Pancreas (tissue), 10 donors: ENCODE data around the gene LMF1. TPM values are rescaled to one million over a fixed set of nuclear protein-coding genes. Genes with fewer than 3 reads are reported as not detected.

Source experiments
- ATAC-seq, 4 donors: fragments of 200-7000 bp; cut with Tn5 transposase; one replicate each; pipeline versions ENCODE4 v1.8.0 to v1.9.1; 2020; ENCODE audit warnings: mild to moderate bottlenecking in 4 of 4, moderate library complexity in 4 of 4
- DNase-seq, 6 donors: peaks; one replicate each; pipeline ENCODE4 v3.0.0-alpha.2; 2020
- FAIRE-seq: peaks from 2 replicates; lab custom pipeline; 2012; peaks lifted over from hg19 to GRCh38; lab: Jason Lieb, UNC
- H3K27ac ChIP-seq, 4 donors: fragments of 200-600 bp; sonication (generic); 1 replicate in 3 of 4; 2 replicates in 1 of 4; pipeline versions ENCODE4 v1.5.0 to v1.8.0; 2020
- H3K27me3 ChIP-seq, 4 donors: fragments of 200-600 bp; one replicate each; pipeline ENCODE4 v1.8.0; 2021
- H3K36me3 ChIP-seq, 3 donors: fragments of 200-600 bp; sonication (generic) in 1 of 3; one replicate each; pipeline versions ENCODE4 v1.5.0 to v1.8.0; 2020 to 2021
- H3K4me1 ChIP-seq, 3 donors: fragments of 200-600 bp; one replicate each; pipeline ENCODE4 v1.8.0; 2021
- H3K4me3 ChIP-seq, 4 donors: fragments of 200-600 bp; sonication (generic) in 2 of 4; one replicate each; pipeline versions ENCODE4 v1.5.0 to v1.8.0; 2020 to 2021
- H3K9me3 ChIP-seq, 4 donors: fragments of 200-600 bp; one replicate each; pipeline ENCODE4 v1.8.0; 2021
- WGBS, 2 donors: extraction: QIAGEN DNeasy Blood & Tissue Kit; methylation state at CpG; one replicate each; pipeline ENCODE4 v1.1.7; 2013; 5-methylcytosine and 5-hydroxymethylcytosine counted together
- intact Hi-C, 3 donors: fragments of 100-400 bp; cut with DNase I; formaldehyde crosslinking; loops; one replicate each; pipeline versions ENCODE4 v1.11.1 to v1.14.2; 2022
- polyA plus RNA-seq, 2 donors: library from polyadenylated mRNA; stranded (reverse); fragments of 200-250 nt; gene quantifications; one replicate each; pipeline ENCODE4 v1.2.3, GENCODE V29; 2013
- total RNA-seq, 6 donors: library from RNA; stranded (reverse); fragmentation: NEBNext Ultra II Directional in 4 of 6; extraction: Animal tissue kit (Norgen Biotek cat#: 25700) in 4 of 6; gene quantifications; one replicate each; pipeline versions ENCODE4 v1.2.1 to v1.2.4, GENCODE V29; 2021 to 2023
- TF ChIP-seq, protein P1 (sequence below), 4 donors: fragments of 200-600 bp; sonication (generic) in 3 of 4; IDR thresholded peaks; one replicate each; pipeline versions ENCODE4 v1.5.0 to v1.8.0; 2021; ENCODE audit warnings: antibody characterized with exemption in 4 of 4
- donor health status: healthy with polysubstance abuse.
- donor health status: DM: no; HTN: no; CAD: no; lungs with moderate emphysema.
- donor health status: DM: no; HTN: no; CAD: no.
- donor health status: control.
- donor health status: control.
- donor health status: Bipolar disorder and iron deficiency.
- donor health status: DM: yes; HTN: yes; CAD: no.
- donor health status: DM: no; HTN: no; CAD: no.
- donor health status: DM: no; HTN: no; CAD: no.
- donor health status: DM: yes; HTN: yes; CAD: no.

The LMF1 gene
- total and polyA plus RNA-seq, 8 donors, result 9.3 to 64.6 (median 15.7) TPM

DNA sequence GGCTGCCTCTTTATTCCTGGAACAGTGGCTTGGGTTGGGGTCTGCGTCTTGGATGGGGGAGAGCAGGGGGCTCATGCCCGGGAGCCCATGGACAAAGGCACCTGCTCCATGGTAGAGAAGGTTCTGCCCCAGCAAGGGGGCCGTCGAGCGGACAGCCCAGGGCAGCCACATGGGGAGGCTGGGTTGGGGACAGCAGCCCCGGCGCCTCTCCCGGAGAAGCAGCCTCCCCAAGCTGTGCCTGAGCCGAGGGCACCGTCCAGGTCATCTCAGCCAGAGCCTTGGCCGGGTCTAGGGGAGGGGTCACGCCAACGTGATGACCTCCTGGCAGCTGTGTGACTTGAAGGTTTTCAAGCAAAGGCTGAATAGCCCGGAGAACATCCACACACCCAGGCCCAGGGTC lies 137.4 kb downstream of the LMF1 start:
- WGBS, 2 donors, result 73 to 79% methylated on average over 14 of the region's 14 CpGs
- Histone ChIP-seq H3K9me3 (no peaks in the 10 kb centered on the region), H3K36me3 (no peaks in the 10 kb centered on the region), H3K4me1 (no peaks in the 10 kb centered on the region), H3K4me3 (no peak overlapping the region), H3K27ac (no peak overlapping the region), H3K27me3 (no peaks in the 10 kb centered on the region)
- TF ChIP-seq, protein P1, sequence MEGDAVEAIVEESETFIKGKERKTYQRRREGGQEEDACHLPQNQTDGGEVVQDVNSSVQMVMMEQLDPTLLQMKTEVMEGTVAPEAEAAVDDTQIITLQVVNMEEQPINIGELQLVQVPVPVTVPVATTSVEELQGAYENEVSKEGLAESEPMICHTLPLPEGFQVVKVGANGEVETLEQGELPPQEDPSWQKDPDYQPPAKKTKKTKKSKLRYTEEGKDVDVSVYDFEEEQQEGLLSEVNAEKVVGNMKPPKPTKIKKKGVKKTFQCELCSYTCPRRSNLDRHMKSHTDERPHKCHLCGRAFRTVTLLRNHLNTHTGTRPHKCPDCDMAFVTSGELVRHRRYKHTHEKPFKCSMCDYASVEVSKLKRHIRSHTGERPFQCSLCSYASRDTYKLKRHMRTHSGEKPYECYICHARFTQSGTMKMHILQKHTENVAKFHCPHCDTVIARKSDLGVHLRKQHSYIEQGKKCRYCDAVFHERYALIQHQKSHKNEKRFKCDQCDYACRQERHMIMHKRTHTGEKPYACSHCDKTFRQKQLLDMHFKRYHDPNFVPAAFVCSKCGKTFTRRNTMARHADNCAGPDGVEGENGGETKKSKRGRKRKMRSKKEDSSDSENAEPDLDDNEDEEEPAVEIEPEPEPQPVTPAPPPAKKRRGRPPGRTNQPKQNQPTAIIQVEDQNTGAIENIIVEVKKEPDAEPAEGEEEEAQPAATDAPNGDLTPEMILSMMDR (IDR thresholded peaks at IDR 0.05), result no peak
- intact Hi-C loops, result no loop called here
- ATAC-seq (no peak), FAIRE-seq (no peak), DNase-seq (no peak)

DNA sequence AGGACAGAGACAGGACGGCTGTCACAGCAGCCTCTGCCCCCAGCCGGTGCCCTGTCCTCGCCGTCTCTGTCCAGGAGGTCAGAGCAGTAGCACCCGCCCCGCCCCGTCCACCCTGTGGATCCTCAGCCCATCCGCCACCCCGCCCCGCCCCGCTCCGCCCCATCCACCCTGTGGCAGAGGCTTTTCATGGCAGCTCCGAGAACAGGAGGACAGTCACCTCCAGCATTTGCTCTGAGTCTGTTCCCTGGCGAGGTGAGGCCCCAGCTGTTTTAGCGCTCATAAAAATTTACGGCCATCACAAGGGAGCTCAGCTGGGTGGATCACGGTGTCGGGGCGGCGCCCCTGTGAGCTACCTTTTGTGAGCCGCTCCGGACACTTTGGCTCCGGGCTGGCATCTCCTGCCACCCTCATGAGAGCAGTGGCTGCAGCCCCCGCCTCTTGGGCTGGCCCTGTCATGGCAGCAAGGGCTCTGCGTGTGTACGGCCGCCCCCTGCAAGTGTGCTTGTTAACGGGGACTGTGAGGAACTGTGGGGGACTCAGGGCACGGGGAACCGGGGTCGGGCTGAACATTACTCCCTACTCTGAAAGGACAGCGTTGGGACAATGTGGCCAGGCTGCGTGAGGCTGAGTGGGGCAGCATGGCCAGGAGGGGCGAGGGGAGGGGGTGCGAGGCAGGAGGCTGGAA lies 138.0 kb downstream of the LMF1 start:
- ATAC-seq (no peak), DNase-seq (no peak)

DNA sequence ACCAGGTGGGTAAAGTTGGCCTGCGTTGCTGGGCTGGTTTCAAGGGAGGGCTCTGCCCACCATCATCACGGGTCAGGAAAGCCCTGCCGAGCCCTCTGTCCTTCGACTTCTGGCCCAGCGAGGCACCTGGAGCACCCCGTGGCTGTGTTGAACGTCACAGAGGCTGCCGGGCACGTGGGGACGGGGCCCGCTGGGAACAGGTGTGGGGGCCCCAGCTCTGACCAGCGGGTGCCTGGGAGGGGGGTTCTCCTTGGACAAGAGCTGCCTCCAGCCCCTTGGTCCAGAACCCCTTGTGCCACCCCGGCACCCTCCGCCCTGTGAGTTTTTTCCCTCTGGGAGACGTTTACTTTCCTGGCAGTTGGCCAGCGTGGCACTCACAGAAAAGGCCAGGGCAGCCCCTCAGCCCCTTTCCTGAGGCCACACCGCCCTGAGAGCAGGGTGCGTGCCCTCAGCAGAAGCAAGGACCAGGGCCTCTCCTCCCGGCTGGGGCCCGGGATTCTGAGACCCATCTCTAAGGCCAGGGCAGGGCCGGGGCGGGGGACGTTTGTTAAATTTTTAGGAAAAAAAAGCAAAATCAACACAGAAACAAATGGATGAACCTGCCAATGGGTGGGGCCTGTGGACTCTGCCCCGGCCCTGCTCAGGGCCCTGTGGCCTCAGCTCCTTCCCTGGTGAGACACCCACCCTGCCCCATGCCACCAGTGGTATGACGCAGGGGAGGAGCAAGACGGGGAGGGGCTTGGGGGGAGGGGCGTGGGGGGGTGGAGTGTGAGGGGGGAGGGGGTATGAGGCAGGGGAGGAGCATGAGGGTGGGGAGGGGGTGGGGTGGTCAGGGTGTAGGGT lies 139.0 kb downstream of the LMF1 start:
- 47 to 51% methylated on average over 21 to 27 of the region's 27 CpGs for WGBS, 2 donors
- intact Hi-C loops, result no loop called here
- Histone ChIP-seq H3K27me3 (no peaks in the 10 kb centered on the region), H3K4me3 (no peak overlapping the region), H3K9me3 (no peaks in the 10 kb centered on the region), H3K36me3 (no peaks in the 10 kb centered on the region), H3K4me1 (no peaks in the 10 kb centered on the region), H3K27ac (no peak overlapping the region)
- TF ChIP-seq, protein P1 (IDR thresholded peaks at IDR 0.05), result no peak
- no peak for FAIRE-seq
- no peak for ATAC-seq
- peak in 1 of 6 donors; percentile 62 for DNase-seq

More for the DNA sequence above, 138.0 kb downstream of the LMF1 start:
- intact Hi-C loops, result no loop called here
- Histone ChIP-seq H3K4me1 (no peaks in the 10 kb centered on the region), H3K36me3 (no peaks in the 10 kb centered on the region), H3K4me3 (no peak overlapping the region), H3K27me3 (no peaks in the 10 kb centered on the region), H3K9me3 (no peaks in the 10 kb centered on the region), H3K27ac (no peak overlapping the region)
- TF ChIP-seq, protein P1 (IDR thresholded peaks at IDR 0.05), result no peak
- WGBS, 2 donors, result 74 to 80% methylated on average over 32 to 35 of the region's 35 CpGs
- FAIRE-seq, result no peak

DNA sequence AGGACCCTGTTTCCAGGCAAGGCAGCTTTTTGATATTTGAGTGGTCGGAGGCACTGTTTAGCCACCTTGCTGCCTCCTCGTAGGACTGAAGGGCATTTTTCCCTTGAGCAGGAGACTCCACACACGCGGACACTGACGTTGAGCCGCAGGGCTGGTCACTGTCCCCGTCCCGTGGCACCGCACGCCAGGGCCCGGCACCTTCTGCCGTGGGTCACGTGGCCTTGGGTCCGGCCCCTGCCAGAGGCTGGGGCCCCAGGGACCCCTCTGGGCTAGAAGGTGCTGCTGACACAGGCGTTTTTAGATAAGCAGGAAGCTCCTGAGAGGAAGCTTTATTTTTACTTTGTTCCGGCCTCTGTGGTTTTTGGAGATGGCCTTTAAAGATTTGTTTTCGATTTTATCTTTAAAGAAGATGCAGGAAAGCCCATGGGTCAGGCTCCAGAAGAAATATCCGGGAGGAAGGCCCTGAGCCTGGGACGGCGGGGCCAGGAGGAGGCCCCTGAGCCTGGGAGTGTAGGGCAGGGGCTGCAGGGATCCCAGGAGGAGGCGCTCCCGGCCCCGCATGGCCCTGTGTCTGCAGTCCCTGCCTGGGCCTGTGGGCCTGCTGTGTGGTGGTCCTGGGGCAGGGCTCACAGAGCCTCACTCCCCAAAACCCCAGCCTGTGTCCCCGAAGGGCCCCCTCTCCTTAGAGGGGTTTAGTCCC lies 139.8 kb downstream of the LMF1 start:
- H3K27ac ChIP-seq, result no peak overlapping the region
- H3K9me3 ChIP-seq, result no peaks in the 10 kb centered on the region
- FAIRE-seq (no peak), ATAC-seq (no peak), DNase-seq (peak in 1 of 6 donors; percentile 8)
- no peaks in the 10 kb centered on the region for H3K27me3 ChIP-seq
- WGBS, 2 donors, result 61 to 68% methylated on average over 24 of the region's 24 CpGs
- TF ChIP-seq, protein P1 (IDR thresholded peaks at IDR 0.05), result no peak
- H3K4me3 ChIP-seq, result no peak overlapping the region
- no peaks in the 10 kb centered on the region for H3K4me1 ChIP-seq
- intact Hi-C loops, result no loop called here
- H3K36me3 ChIP-seq, result no peaks in the 10 kb centered on the region
